Measurements from ENCODE around the gene RNF144A.
"Not testable (repeated sequence)": the region's sequence is repeated elsewhere in the genome, so short reads cannot be mapped to it uniquely, and the experiment has no call there.

RNF144A gene

GRCh38 chr2:6973895-6974545 lies 56.8 kb downstream of the RNF144A start:
- DNase-seq, result no peak

GRCh38 chr2:6975988-6976387 lies 58.8 kb downstream of the RNF144A start:
- no peak for DNase-seq

- DNase-seq, result no peak
Observed at GRCh38 chr2:6977113-6977741, 60.0 kb downstream of the RNF144A start.

- DNase-seq, result no peak
Observed at GRCh38 chr2:6977786-6978185, 60.6 kb downstream of the RNF144A start.

DNA sequence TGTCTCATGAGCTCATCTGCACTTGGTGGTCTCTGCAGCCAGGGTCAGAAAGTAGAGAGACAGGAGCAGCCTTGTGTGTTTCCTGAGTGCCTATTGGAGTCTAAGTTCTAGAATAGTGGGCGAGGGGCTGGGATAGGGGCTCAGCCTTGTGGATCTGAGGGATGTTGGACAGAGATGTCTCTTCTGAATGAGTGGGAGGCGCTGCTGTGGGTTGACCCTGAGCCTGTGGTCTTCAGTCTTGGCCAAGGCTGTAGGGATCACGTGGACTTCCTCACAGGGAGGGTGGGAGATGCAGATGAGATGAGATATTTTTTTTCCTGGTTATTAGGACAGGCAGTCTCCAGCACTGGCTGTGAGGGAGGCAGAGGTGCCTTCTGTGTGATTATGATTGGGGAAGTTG lies 61.8 kb downstream of the RNF144A start:
- DNase-seq, result no peak

- DNase-seq, result no peak
Observed at GRCh38 chr2:6982449-6982848, 65.2 kb downstream of the RNF144A start.

GRCh38 chr2:6982934-6983589 lies 65.8 kb downstream of the RNF144A start:
- DNase-seq, result no peak

- no peak for DNase-seq
Observed at GRCh38 chr2:6986301-6986911, 69.2 kb downstream of the RNF144A start.

DNA sequence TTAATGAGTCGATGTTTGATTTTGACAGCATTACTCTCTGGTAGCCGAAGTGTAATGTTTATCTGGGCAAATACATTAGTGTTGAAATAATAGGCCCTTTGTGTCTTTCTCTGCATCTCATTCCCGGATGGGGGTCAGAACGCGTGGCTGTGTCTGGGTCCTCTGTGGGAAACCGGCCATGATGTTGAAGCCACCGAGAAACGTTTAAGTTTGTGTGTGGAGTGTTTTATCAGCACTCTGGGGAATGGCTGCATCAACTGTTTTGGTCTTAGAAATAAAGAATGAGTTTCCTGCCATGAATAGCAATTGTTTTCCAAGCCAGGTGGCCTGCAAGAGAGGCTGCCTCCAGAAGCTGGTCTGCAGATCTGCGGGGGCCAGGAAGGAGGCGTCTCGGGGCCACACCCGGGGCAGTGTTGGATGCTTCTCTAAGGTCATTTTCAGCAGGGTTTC lies 69.7 kb downstream of the RNF144A start:
- DNase-seq, result no peak

DNA sequence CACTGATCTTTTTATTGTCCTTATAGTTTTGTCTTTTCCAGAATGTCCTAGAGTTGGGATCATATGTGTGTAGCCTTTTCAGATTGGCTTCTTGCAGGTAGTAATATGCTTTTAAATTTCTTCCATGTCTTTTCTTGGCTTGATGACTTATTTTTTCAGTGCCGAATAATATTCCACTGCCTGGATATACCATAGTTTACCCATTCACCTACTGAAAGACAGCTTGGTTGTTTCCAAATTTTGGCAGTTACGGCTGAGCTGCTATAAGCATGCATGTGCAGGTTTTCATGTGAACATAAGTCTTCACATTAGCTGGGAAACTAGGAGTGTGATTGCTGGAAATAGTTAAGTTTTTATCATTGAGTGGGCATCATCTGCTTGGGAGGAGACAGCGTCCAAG lies 73.7 kb downstream of the RNF144A start:
- DNase-seq, result no peak

DNA sequence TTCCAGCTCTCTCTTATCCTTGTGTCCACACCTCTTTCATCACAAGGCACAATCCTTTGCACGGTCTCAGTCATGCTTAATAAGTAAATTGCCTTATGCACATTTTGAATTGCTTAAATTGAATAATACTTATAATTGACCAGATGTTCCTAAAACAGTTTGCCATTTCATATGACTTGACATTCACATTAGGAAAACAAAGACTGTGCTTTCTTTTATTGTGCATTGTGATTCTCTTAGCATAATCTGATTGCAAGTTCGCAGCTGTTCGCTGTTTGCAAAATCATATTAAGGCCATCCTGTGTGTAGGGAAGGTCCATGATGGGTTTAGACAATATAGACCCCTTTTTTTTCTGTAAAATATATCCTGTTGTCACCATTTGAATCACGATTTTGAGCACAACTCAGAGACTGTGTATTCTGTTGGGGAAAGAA lies 75.6 kb downstream of the RNF144A start:
- no peak for DNase-seq

DNA sequence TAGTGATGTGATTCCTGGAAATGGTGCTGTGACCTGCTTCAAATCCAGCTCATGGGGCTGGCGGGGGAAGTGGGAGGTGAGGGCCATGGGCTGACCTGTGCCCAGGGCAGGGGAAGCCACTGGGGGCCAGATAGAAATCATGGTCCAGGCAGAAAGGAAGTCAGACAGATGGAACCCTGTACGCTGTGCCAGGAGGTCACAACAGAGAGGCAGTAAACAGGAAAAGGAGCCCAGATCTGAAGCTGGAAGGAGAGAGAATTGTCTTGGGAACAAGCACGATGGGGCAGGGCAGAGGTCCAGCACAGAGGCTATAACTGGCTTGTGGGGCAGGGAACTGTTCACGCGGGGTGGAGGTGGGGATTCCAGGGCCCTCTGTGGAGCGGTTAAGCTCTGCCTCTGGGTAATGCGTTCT lies 76.0 kb downstream of the RNF144A start:
- no peak for DNase-seq

GRCh38 chr2:6993936-6994335 lies 76.7 kb downstream of the RNF144A start:
- DNase-seq, result no peak

DNA sequence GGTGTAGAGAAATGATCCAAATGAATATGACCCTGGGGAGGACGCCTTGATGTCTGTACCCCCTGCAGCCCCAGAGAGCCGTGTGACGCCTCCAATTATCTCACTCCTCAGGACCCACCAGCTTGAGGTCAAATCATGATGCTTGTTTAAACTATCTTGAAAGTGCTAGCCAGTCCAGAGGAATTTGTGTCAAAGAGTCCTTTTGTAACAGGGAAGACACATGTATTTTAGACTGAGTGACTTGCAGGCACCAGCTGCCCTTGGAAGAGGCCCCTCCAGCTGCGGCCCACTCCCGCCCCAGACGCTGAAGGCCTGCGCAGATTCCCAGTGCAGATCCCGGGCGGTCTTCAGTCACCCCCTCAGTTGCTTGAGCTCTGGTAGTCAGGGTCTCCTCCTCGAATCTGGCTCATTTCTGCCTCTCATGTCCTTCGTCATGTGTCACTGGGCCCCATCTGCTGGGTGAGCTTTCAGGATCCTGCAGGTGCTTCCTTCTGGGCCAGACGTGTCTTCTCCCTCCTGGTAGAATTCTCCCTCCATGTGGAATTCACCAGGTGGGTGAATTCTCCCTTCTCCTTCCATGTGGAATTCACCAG lies 77.4 kb downstream of the RNF144A start:
- DNase-seq, result no peak

GRCh38 chr2:6995391-6996097 lies 78.3 kb downstream of the RNF144A start:
- DNase-seq, result no peak

DNA sequence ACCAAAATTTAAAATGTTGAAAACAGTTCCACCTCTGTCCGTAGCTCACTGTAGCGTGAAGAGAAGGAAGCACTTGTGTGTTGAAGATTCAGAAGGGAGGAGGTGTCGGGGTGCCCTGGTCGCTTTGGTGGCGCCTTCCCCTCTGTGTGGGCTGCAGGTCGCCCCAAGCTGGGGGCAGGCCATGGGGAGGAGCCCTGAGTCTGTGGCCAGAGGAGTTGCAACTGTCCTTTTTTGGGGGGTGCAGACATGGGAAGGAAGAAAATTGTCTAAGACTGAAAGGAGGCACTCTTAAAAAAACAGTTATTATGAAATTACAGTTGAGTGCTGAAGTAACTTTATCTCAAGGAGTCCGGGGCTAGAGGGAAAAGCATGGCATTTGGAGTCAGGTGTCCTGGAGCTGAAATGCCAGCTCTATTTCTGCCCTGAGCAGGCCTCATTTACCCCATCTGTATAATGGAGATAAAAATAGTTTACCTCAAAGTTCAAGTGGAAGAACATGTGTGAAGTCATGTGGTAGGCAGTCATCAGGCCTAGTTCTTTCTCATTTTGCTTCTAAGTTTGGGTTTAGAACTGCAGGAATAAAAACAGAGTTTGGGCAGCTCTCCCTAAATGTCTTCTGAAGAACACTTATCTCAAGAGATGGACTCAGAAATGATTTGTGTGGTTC lies 82.1 kb downstream of the RNF144A start:
- DNase-seq, result no peak

GRCh38 chr2:7001395-7001794 lies 84.2 kb downstream of the RNF144A start:
- not testable (repeated sequence) for DNase-seq

DNA sequence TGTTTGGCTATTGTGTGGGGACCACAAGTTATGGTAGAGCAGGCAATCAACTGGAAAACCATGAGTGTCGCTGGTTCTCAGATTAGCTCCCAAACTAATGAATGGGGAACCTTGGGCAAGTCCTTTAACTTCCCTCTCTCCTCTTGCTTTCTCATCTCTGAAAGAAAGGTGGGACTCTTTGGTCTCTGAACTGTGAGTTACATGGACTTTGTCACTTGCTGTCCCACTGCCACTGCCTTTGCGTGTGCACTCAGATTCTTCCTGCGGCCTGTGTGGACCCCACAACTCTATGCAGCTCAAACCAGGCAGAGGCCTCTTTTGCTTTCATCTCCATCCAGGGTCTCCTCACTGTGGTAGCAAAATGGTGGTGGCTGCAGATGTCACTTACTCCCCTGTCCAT lies 86.7 kb downstream of the RNF144A start:
- no peak for DNase-seq

DNA sequence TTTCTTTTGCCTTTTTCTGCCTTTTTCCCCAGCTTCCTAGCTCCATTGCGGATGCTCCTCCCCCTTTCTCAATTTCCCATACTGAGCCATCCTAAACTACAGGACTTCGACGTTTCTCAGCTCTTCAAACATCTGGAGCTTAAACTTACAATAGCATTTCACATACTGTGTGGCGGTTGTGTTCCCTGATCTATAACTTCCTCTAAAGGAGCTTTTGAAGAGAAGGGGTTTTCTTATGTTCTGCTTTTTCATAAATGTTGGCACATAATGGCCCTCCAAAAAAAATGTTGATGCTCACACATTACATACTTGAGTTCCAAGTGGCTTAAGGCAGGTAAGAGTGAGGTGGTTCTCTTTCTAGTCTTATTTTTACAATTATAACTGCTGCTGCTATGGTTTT lies 87.4 kb downstream of the RNF144A start:
- no peak for DNase-seq

GRCh38 chr2:7007488-7007845 lies 90.3 kb downstream of the RNF144A start:
- DNase-seq, result no peak

GRCh38 chr2:7007846-7008741 lies 90.9 kb downstream of the RNF144A start:
- DNase-seq, result no peak

All from NCI-H187 (cell line).